PC-9 (cell line): ENCODE data around the gene RFX7. TPM values are rescaled to one million over a fixed set of nuclear protein-coding genes. Genes with fewer than 3 reads are reported as not detected.

Experiments used
- BruUV-seq: library from RNA; stranded (reverse); fragments of 400-500 nt; replicated peaks from 2 replicates; lab custom pipeline; 2021; lab: Mats Ljungman, UMichigan
- CTCF ChIA-PET: fragments of 300-600 bp; sonication (Branson Sonifier 250); formaldehyde crosslinking; loops from one replicate; lab custom pipeline; 2022; ENCODE audit warnings: antibody characterized with exemption; lab: Charles Lee
- POLR2A ChIA-PET: fragments of 300-600 bp; sonication (Branson Sonifier 250); formaldehyde crosslinking; loops from one replicate; lab custom pipeline; 2022; ENCODE audit warnings: antibody characterized with exemption; ENCODE audit not compliant: unreplicated experiment; lab: Charles Lee
- DNase-seq, 2 experiments: peaks; one replicate each; pipeline versions ENCODE4 v3.0.0 to v3.0.0-alpha.2; 2015 to 2022; ENCODE audit warnings: mixed read lengths in 1 of 2
- H2AFZ ChIP-seq: fragments of 200-600 bp; sonication (generic); 2 replicates; pipeline ENCODE4 v1.8.1; 2017; ENCODE audit warnings: antibody characterized with exemption
- H3F3A ChIP-seq: fragments of 200-600 bp; sonication (generic); 2 replicates; pipeline ENCODE4 v1.8.1; 2017; ENCODE audit warnings: antibody characterized with exemption, mild to moderate bottlenecking, low read depth; ENCODE audit not compliant: insufficient read depth
- H3K27ac ChIP-seq: fragments of 200-600 bp; sonication (generic); 2 replicates; pipeline ENCODE4 v1.6.1; 2016; ENCODE audit warnings: mixed run types
- H3K27me3 ChIP-seq: fragments of 200-600 bp; sonication (generic); 2 replicates; pipeline ENCODE4 v1.6.1; 2016; ENCODE audit warnings: low read depth, mixed run types; ENCODE audit not compliant: insufficient read depth
- H3K36me3 ChIP-seq: fragments of 200-600 bp; sonication (generic); 2 replicates; pipeline ENCODE4 v1.6.1; 2016; ENCODE audit warnings: low read depth, mixed run types
- H3K4me1 ChIP-seq: fragments of 200-600 bp; sonication (generic); replicated peaks from 2 replicates; pipeline ENCODE4 v1.6.1; 2016; ENCODE audit warnings: mixed run types; ENCODE audit not compliant: insufficient read depth
- H3K4me2 ChIP-seq: fragments of 200-600 bp; sonication (generic); 2 replicates; pipeline ENCODE4 v1.6.1; 2017; ENCODE audit warnings: mixed run types
- H3K4me3 ChIP-seq: fragments of 200-600 bp; sonication (generic); 2 replicates; pipeline ENCODE4 v1.6.1; 2016; ENCODE audit warnings: mixed run types
- H3K79me2 ChIP-seq: fragments of 200-600 bp; sonication (generic); 2 replicates; pipeline ENCODE4 v1.6.1; 2017; ENCODE audit warnings: low read depth, mixed run types
- H3K9me2 ChIP-seq: fragments of 200-600 bp; sonication (generic); 2 replicates; pipeline ENCODE4 v1.8.1; 2017; ENCODE audit warnings: mild to moderate bottlenecking; ENCODE audit not compliant: insufficient read depth
- H3K9me3 ChIP-seq: fragments of 200-600 bp; sonication (generic); 2 replicates; pipeline ENCODE4 v1.8.1; 2016; ENCODE audit warnings: low read depth; ENCODE audit not compliant: insufficient read depth
- H4K20me1 ChIP-seq: fragments of 200-600 bp; sonication (generic); 2 replicates; pipeline ENCODE4 v1.8.1; 2017; ENCODE audit not compliant: insufficient read depth
- CTCF ChIP-seq: fragments of 200-600 bp; sonication (generic); conservative IDR thresholded peaks from 2 replicates; pipeline ENCODE4 v1.6.1; 2017; ENCODE audit warnings: mixed run types, antibody characterized with exemption, mild to moderate bottlenecking, moderate library complexity
- EZH2 ChIP-seq: fragments of 200-600 bp; sonication (generic); IDR thresholded peaks from 2 replicates; pipeline ENCODE4 v1.8.0; 2017; ENCODE audit warnings: antibody characterized with exemption, low read depth
- intact Hi-C: fragments of 100-400 bp; cut with micrococcal nuclease; formaldehyde crosslinking; loops from one replicate; pipeline ENCODE4 v1.10.0; 2022; ENCODE audit not compliant: unreplicated experiment
- total RNA-seq: library from RNA; stranded (reverse); gene quantifications from 2 replicates; pipeline ENCODE4 v1.2.3, GENCODE V29; 2021

The RFX7 gene
- total RNA-seq, 1 experiment from 2014 or later, result 24.6 TPM

- H3K27me3 ChIP-seq, result no peaks in the 10 kb centered on the region
- ChIA-PET POLR2A (no interaction called here), CTCF (no interaction called here)
- peaks cover 28% of the 10 kb centered on the region for H3K4me1 ChIP-seq
- H3K27ac ChIP-seq, result no peak overlapping the region
- no peaks in the 10 kb centered on the region for H3K79me2 ChIP-seq
- no peak overlapping the region for H2AFZ ChIP-seq
- H4K20me1 ChIP-seq, result no peaks in the 10 kb centered on the region
- no peaks in the 10 kb centered on the region for H3K9me2 ChIP-seq
- no peak for TF ChIP-seq CTCF
- no peak for TF ChIP-seq EZH2
- H3F3A ChIP-seq, result peaks cover 16% of the 10 kb centered on the region; the same call in 1 of the 2 replicates
- H3K36me3 ChIP-seq, result no peaks in the 10 kb centered on the region
- intact Hi-C loops, result no loop called here
- H3K4me3 ChIP-seq, result no peak overlapping the region
- DNase-seq, result no peak
- BruUV-seq, result no TSS peak
- H3K9me3 ChIP-seq, result no peaks in the 10 kb centered on the region
- H3K4me2 ChIP-seq, result no peak overlapping the region
Observed at GRCh38 chr15:56056626-56057025, 187.1 kb downstream of the RFX7 start.

GRCh38 chr15:56053046-56053400 lies 190.7 kb downstream of the RFX7 start:
- H3K27me3 ChIP-seq, result no peaks in the 10 kb centered on the region
- TF ChIP-seq CTCF (peak; percentile 7; the same call in 1 of the 2 replicates), EZH2 (no peak)
- H2AFZ ChIP-seq, result no peak overlapping the region; the same call in 1 of the 2 replicates
- ChIA-PET CTCF (interaction anchor here (0.6 kb wide), 3 partner anchors 34 to 270 kb away, joined by 3 read pairs; no protein-coding TSS in a partner anchor), POLR2A (no interaction called here)
- no TSS peak for BruUV-seq
- no peaks in the 10 kb centered on the region for H3K9me2 ChIP-seq
- intact Hi-C loops, result loop anchor here (2.0 to 5.0 kb wide), 2 partner anchors 39 to 60 kb away; partner anchors contain the start of gene NEDD4
- no peak overlapping the region for H3K4me3 ChIP-seq
- H3K27ac ChIP-seq, result no peak overlapping the region
- H3K9me3 ChIP-seq, result no peaks in the 10 kb centered on the region
- peaks cover 3% of the 10 kb centered on the region; the same call in 1 of the 2 replicates for H3F3A ChIP-seq
- no peaks in the 10 kb centered on the region for H3K79me2 ChIP-seq
- no peak for DNase-seq
- no peaks in the 10 kb centered on the region; the same call in 1 of the 2 replicates for H3K4me1 ChIP-seq
- H4K20me1 ChIP-seq, result no peaks in the 10 kb centered on the region
- no peaks in the 10 kb centered on the region for H3K36me3 ChIP-seq
- no peak overlapping the region for H3K4me2 ChIP-seq

GRCh38 chr15:56052395-56053045 lies 191.2 kb downstream of the RFX7 start:
- no peak overlapping the region for H2AFZ ChIP-seq
- H3K27me3 ChIP-seq, result no peaks in the 10 kb centered on the region
- CTCF ChIA-PET, result interaction anchor here (0.5 to 0.6 kb wide), 3 partner anchors 33 to 270 kb away, joined by 3 read pairs; no protein-coding TSS in a partner anchor
- no peaks in the 10 kb centered on the region for H3K79me2 ChIP-seq
- peak in 1 of 2 experiments; percentile 41 for DNase-seq
- H4K20me1 ChIP-seq, result no peaks in the 10 kb centered on the region
- peak overlapping the region; percentile 46 for H3K27ac ChIP-seq
- TF ChIP-seq EZH2 (no peak), CTCF (peak; percentile 80)
- peaks cover 3% of the 10 kb centered on the region; the same call in 1 of the 2 replicates for H3F3A ChIP-seq
- no peaks in the 10 kb centered on the region for H3K9me2 ChIP-seq
- no peaks in the 10 kb centered on the region for H3K36me3 ChIP-seq
- intact Hi-C loops, result loop anchor here (2.0 to 5.0 kb wide), 2 partner anchors 40 to 60 kb away; partner anchors contain the start of gene NEDD4
- no peaks in the 10 kb centered on the region; the same call in 1 of the 2 replicates for H3K4me1 ChIP-seq
- POLR2A ChIA-PET, result interaction anchor here (0.7 kb wide), 1 partner anchor 51 kb away, joined by 4 read pairs; no protein-coding TSS in a partner anchor
- no peaks in the 10 kb centered on the region for H3K9me3 ChIP-seq
- peak overlapping the region; percentile 18; the same call in 1 of the 2 replicates for H3K4me2 ChIP-seq
- BruUV-seq, result no TSS peak
- no peak overlapping the region for H3K4me3 ChIP-seq
